IMR-90 (cell line): ENCODE results near the gene TOGARAM2. TPM values are rescaled to one million over a fixed set of nuclear protein-coding genes. Genes with fewer than 3 reads are reported as not detected.
A peak's percentile ranks its signal among the peaks of the same experiment; 100 is the strongest.

Experiments
- ATAC-seq: fragments of 200-7000 bp; cut with Tn5 transposase; 2 replicates; pipeline ENCODE4 v1.9.1; 2020; ENCODE audit warnings: low read depth, mild to moderate bottlenecking, moderate library complexity
- BruUV-seq: library from RNA; stranded (reverse); fragments of 400-500 nt; replicated peaks from 2 replicates; lab custom pipeline; 2021; lab: Mats Ljungman, UMichigan
- CTCF ChIA-PET: fragments of 300-600 bp; formaldehyde crosslinking; extraction: SDS; loops from one replicate; lab custom pipeline; 2021; ENCODE audit warnings: antibody characterized with exemption; lab: Yijun Ruan, JAX
- POLR2A ChIA-PET: fragments of 300-600 bp; sonication (Branson Sonifier 250); formaldehyde crosslinking; loops from one replicate; lab custom pipeline; 2022; ENCODE audit warnings: antibody characterized with exemption; ENCODE audit not compliant: unreplicated experiment; lab: Charles Lee
- DNase-seq: peaks from one replicate; pipeline ENCODE4 v3.0.0; 2013
- H2AFZ ChIP-seq: replicated peaks from 2 replicates; pipeline ENCODE3; 2013; ENCODE audit warnings: low read length, mild to moderate bottlenecking; ENCODE audit not compliant: poor library complexity
- H2AK5ac ChIP-seq: 2 replicates; pipeline ENCODE4 v1.6.1; 2013; ENCODE audit warnings: low read depth, low read length, inconsistent platforms
- H2AK9ac ChIP-seq: replicated peaks from 2 replicates; pipeline ENCODE3; 2013; ENCODE audit warnings: mild to moderate bottlenecking, low read depth, low read length, moderate library complexity; ENCODE audit not compliant: poor library complexity
- H2BK120ac ChIP-seq: 2 replicates; pipeline ENCODE4 v1.6.1; 2013; ENCODE audit warnings: low read depth, low read length, inconsistent platforms
- H2BK15ac ChIP-seq: 3 replicates; pipeline ENCODE4 v1.6.1; 2013; ENCODE audit warnings: low read depth, low read length, inconsistent platforms
- H2BK20ac ChIP-seq: 2 replicates; pipeline ENCODE4 v1.6.1; 2013; ENCODE audit warnings: low read depth, mild to moderate bottlenecking, inconsistent platforms, low read length, moderate library complexity
- H2BK5ac ChIP-seq: 2 replicates; pipeline ENCODE4 v1.6.1; 2013; ENCODE audit warnings: mild to moderate bottlenecking, low read depth, low read length, inconsistent platforms; ENCODE audit not compliant: poor library complexity, severe bottlenecking
- H3K14ac ChIP-seq: replicated peaks from 2 replicates; pipeline ENCODE4 v1.6.1; 2013; ENCODE audit warnings: low read depth, low read length, inconsistent platforms
- H3K18ac ChIP-seq: 2 replicates; pipeline ENCODE4 v1.6.1; 2013; ENCODE audit warnings: low read depth, low read length, control low read depth
- H3K23ac ChIP-seq: 2 replicates; pipeline ENCODE4 v1.6.1; 2013; ENCODE audit warnings: low read depth, low read length, inconsistent platforms
- H3K27ac ChIP-seq: 2 replicates; pipeline ENCODE4 v1.5.1; 2013; ENCODE audit warnings: mild to moderate bottlenecking, control low read depth, low read length; ENCODE audit not compliant: insufficient read depth
- H3K27me3 ChIP-seq: 2 replicates; pipeline ENCODE4 v1.6.1; 2013; ENCODE audit warnings: low read length; ENCODE audit not compliant: control insufficient read depth, insufficient read depth
- H3K36me3 ChIP-seq: 2 replicates; pipeline ENCODE4 v1.6.1; 2013; ENCODE audit warnings: low read length, mixed read lengths; ENCODE audit not compliant: control insufficient read depth, insufficient read depth
- H3K4ac ChIP-seq: 2 replicates; pipeline ENCODE4 v1.6.1; 2013; ENCODE audit warnings: low read depth, low read length, inconsistent platforms
- H3K4me1 ChIP-seq: 2 replicates; pipeline ENCODE4 v1.6.1; 2013; ENCODE audit warnings: low read length, mixed read lengths; ENCODE audit not compliant: control insufficient read depth, insufficient read depth
- H3K4me2 ChIP-seq: 2 replicates; pipeline ENCODE4 v1.6.1; 2013; ENCODE audit warnings: low read depth, mild to moderate bottlenecking, control low read depth, low read length, moderate library complexity
- H3K4me3 ChIP-seq: 2 replicates; pipeline ENCODE4 v1.5.1; 2013; ENCODE audit warnings: low read depth, mild to moderate bottlenecking, control low read depth, low read length, moderate library complexity; ENCODE audit not compliant: insufficient read depth
- H3K56ac ChIP-seq: 2 replicates; pipeline ENCODE4 v1.6.1; 2013; ENCODE audit warnings: low read length, inconsistent platforms; ENCODE audit not compliant: insufficient read depth; ENCODE audit errors: extremely low read depth
- H3K79me1 ChIP-seq, 2 experiments: 2 replicates each; pipeline ENCODE4 v1.6.1; 2013; ENCODE audit warnings: low read length in 2 of 2, inconsistent platforms in 1 of 2, low read depth in 1 of 2
- H3K9ac ChIP-seq: 2 replicates; pipeline ENCODE4 v1.6.1; 2013; ENCODE audit warnings: low read depth, low read length, control low read depth
- H3K9me1 ChIP-seq: 2 replicates; pipeline ENCODE4 v1.6.1; 2013; ENCODE audit warnings: low read length, inconsistent platforms; ENCODE audit not compliant: insufficient read depth
- H3K9me3 ChIP-seq: 2 replicates; pipeline ENCODE4 v1.6.1; 2013; ENCODE audit warnings: low read length; ENCODE audit not compliant: control insufficient read depth, insufficient read depth
- H4K20me1 ChIP-seq: 2 replicates; pipeline ENCODE4 v1.6.1; 2013; ENCODE audit warnings: low read length, inconsistent platforms; ENCODE audit not compliant: insufficient read depth
- H4K5ac ChIP-seq: 2 replicates; pipeline ENCODE4 v1.6.1; 2013; ENCODE audit warnings: mild to moderate bottlenecking, low read depth, low read length, control low read depth
- H4K8ac ChIP-seq, 2 experiments: 2 replicates each; pipeline ENCODE4 v1.6.1; 2013; ENCODE audit warnings: low read depth in 2 of 2, low read length in 2 of 2, control low read depth in 1 of 2, inconsistent platforms in 1 of 2
- H4K91ac ChIP-seq: 2 replicates; pipeline ENCODE4 v1.6.1; 2013; ENCODE audit warnings: low read depth, low read length, inconsistent platforms; ENCODE audit not compliant: insufficient read depth
- CHD1 ChIP-seq: IDR thresholded peaks from 2 replicates; pipeline ENCODE4 v1.6.1; 2012; ENCODE audit warnings: low read depth, low read length, improper control_type of control experiment
- MAFK ChIP-seq: IDR thresholded peaks from 2 replicates; pipeline ENCODE4 v1.6.1; 2012; ENCODE audit warnings: low read depth, low read length, improper control_type of control experiment
- MXI1 ChIP-seq: IDR thresholded peaks from 2 replicates; pipeline ENCODE4 v1.6.1; 2012; ENCODE audit warnings: low read depth, mild to moderate bottlenecking, low read length, moderate library complexity, borderline replicate concordance
- RAD21 ChIP-seq: IDR thresholded peaks from 2 replicates; pipeline ENCODE4 v1.6.1; 2012; ENCODE audit warnings: low read length, improper control_type of control experiment
- SMC3 ChIP-seq: fragments of 150-350 bp; IDR thresholded peaks from 2 replicates; pipeline ENCODE4 v1.6.1; 2016; ENCODE audit warnings: low read depth, mild to moderate bottlenecking, antibody characterized with exemption, low read length, moderate library complexity
- WGBS, 2 experiments: methylation state at CpG; one replicate each; pipeline versions ENCODE4 v1.1.5 to v1.1.7; 2013; ENCODE audit warnings: missing lambda C conversion rate in 2 of 2; ENCODE audit not compliant: insufficient read length in 1 of 2; ENCODE audit errors: extremely low coverage in 2 of 2; 5-methylcytosine and 5-hydroxymethylcytosine counted together
- dilution Hi-C: fragments of 300-500 bp; cut with HindIII; formaldehyde crosslinking; loops from one replicate; pipeline ENCODE4 v1.14.3; 2018; ENCODE audit warnings: low sequenced_read_pairs; ENCODE audit not compliant: unreplicated experiment
- in situ Hi-C: fragments of 300-500 bp; cut with MboI; formaldehyde crosslinking; loops from 3 replicates; pipeline ENCODE4 v1.14.3; 2019; ENCODE audit warnings: low sequenced_read_pairs, inconsistent platforms, mixed read lengths
- intact Hi-C: fragments of 100-400 bp; cut with micrococcal nuclease; formaldehyde crosslinking; loops from 2 replicates; pipeline ENCODE4 v1.10.0; 2022
- polyA plus RNA-seq, 3 experiments: library from polyadenylated mRNA; depleted of rRNA; stranded (reverse); fragments of >200 nt; gene quantifications; 2 replicates each; pipeline ENCODE4 v1.2.3, GENCODE V29; 2012; ENCODE audit warnings: low replicate concordance in 1 of 3
- total RNA-seq: library from RNA; depleted of rRNA; stranded (reverse); fragments of >200 nt; gene quantifications from 2 replicates; pipeline ENCODE4 v1.2.3, GENCODE V29; 2012
- TF ChIP-seq, protein P1 (sequence below): fragments of 150-350 bp; IDR thresholded peaks from 2 replicates; pipeline ENCODE4 v1.6.1; 2016; ENCODE audit warnings: low read depth, mild to moderate bottlenecking, low read length, moderate library complexity, borderline replicate concordance
- TF ChIP-seq, protein P2 (sequence below): conservative IDR thresholded peaks from 2 replicates; pipeline ENCODE4 v1.5.1; 2012; ENCODE audit warnings: mild to moderate bottlenecking, low read depth, low read length, improper control_type of control experiment

TOGARAM2 gene
- total and polyA plus RNA-seq, 2 of the 4 experiments (the other 2 are of a cell fraction): under 0.01 to 0.38 TPM

DNA sequence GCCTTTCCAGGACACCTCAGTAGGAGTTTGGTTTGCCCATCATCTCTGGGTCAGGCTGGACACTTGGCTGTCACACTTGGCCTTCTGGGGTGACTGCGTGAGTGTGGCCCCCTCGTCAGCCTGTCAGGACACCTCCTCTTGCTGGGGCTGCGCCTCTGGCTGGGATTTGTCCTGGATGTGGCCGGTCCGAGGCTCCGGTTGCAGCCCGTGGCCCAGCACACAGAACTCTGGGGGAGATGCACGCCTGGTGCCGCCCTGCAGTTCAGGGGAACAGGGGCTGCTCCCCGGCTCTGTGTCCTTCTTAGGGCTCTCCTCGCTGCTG lies 83.6 kb downstream of the TOGARAM2 start:
- Histone ChIP-seq H4K20me1 (no peaks in the 10 kb centered on the region), H3K56ac (no peak overlapping the region), H2AK9ac (no peak overlapping the region), H3K23ac (no peak overlapping the region), H3K27me3 (peaks cover 8% of the 10 kb centered on the region), H4K8ac (no peak overlapping the region), H4K91ac (no peak overlapping the region), H3K4me1 (peaks cover 7% of the 10 kb centered on the region; the same call in 1 of the 2 replicates), H2BK5ac (no peak overlapping the region), H3K4ac (no peak overlapping the region), H2AK5ac (no peak overlapping the region), H4K5ac (no peak overlapping the region), H3K4me3 (no peak overlapping the region), H2BK120ac (no peak overlapping the region; the same call in 1 of the 2 replicates), H2AFZ (peak overlapping the region; percentile 6), H3K79me1 (no peaks in the 10 kb centered on the region), H3K9me3 (no peaks in the 10 kb centered on the region), H3K36me3 (no peaks in the 10 kb centered on the region), H3K9me1 (no peaks in the 10 kb centered on the region), H2BK20ac (no peak overlapping the region), H3K9ac (no peak overlapping the region), H3K14ac (no peak overlapping the region), H2BK15ac (no peak overlapping the region), H3K27ac (no peak overlapping the region), H3K18ac (no peak overlapping the region), H3K4me2 (no peak overlapping the region)
- CTCF ChIA-PET: interaction anchor here (1.1 kb wide), 1 partner anchor 66 kb away, joined by 3 read pairs; no protein-coding TSS in a partner anchor
- no peak for ATAC-seq
- intact Hi-C loops: no loop called here
- dilution Hi-C loops: no loop called here
- TF ChIP-seq SMC3: no peak
- TF ChIP-seq, protein P1, sequence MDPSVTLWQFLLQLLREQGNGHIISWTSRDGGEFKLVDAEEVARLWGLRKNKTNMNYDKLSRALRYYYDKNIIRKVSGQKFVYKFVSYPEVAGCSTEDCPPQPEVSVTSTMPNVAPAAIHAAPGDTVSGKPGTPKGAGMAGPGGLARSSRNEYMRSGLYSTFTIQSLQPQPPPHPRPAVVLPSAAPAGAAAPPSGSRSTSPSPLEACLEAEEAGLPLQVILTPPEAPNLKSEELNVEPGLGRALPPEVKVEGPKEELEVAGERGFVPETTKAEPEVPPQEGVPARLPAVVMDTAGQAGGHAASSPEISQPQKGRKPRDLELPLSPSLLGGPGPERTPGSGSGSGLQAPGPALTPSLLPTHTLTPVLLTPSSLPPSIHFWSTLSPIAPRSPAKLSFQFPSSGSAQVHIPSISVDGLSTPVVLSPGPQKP: no peak
- no peak for TF ChIP-seq MAFK
- TF ChIP-seq, protein P2, sequence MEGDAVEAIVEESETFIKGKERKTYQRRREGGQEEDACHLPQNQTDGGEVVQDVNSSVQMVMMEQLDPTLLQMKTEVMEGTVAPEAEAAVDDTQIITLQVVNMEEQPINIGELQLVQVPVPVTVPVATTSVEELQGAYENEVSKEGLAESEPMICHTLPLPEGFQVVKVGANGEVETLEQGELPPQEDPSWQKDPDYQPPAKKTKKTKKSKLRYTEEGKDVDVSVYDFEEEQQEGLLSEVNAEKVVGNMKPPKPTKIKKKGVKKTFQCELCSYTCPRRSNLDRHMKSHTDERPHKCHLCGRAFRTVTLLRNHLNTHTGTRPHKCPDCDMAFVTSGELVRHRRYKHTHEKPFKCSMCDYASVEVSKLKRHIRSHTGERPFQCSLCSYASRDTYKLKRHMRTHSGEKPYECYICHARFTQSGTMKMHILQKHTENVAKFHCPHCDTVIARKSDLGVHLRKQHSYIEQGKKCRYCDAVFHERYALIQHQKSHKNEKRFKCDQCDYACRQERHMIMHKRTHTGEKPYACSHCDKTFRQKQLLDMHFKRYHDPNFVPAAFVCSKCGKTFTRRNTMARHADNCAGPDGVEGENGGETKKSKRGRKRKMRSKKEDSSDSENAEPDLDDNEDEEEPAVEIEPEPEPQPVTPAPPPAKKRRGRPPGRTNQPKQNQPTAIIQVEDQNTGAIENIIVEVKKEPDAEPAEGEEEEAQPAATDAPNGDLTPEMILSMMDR: no peak
- TF ChIP-seq CHD1: no peak
- no peak for TF ChIP-seq MXI1
- TF ChIP-seq RAD21: no peak
- WGBS, 2 experiments: 87% methylated on average over 8 of the region's 11 CpGs; no CpG with 5 or more reads in 1 of the 2 experiments
- POLR2A ChIA-PET: no interaction called here
- no peak for DNase-seq
- in situ Hi-C loops: no loop called here
- no TSS peak for BruUV-seq
